IMR-90 (cell line): Measurements from ENCODE around the gene PPP2R5B. TPM values are rescaled to one million over a fixed set of nuclear protein-coding genes. Genes with fewer than 3 reads are reported as not detected.

Experiments used
- ATAC-seq: fragments of 200-7000 bp; cut with Tn5 transposase; 2 replicates; pipeline ENCODE4 v1.9.1; 2020; ENCODE audit warnings: low read depth, mild to moderate bottlenecking, moderate library complexity
- BruUV-seq: library from RNA; stranded (reverse); fragments of 400-500 nt; replicated peaks from 2 replicates; lab custom pipeline; 2021; lab: Mats Ljungman, UMichigan
- CTCF ChIA-PET: fragments of 300-600 bp; formaldehyde crosslinking; extraction: SDS; loops from one replicate; lab custom pipeline; 2021; ENCODE audit warnings: antibody characterized with exemption; lab: Yijun Ruan, JAX
- POLR2A ChIA-PET: fragments of 300-600 bp; sonication (Branson Sonifier 250); formaldehyde crosslinking; loops from one replicate; lab custom pipeline; 2022; ENCODE audit warnings: antibody characterized with exemption; ENCODE audit not compliant: unreplicated experiment; lab: Charles Lee
- DNase-seq: peaks from one replicate; pipeline ENCODE4 v3.0.0; 2013
- H2AFZ ChIP-seq: replicated peaks from 2 replicates; pipeline ENCODE3; 2013; ENCODE audit warnings: low read length, mild to moderate bottlenecking; ENCODE audit not compliant: poor library complexity
- H2AK5ac ChIP-seq: 2 replicates; pipeline ENCODE4 v1.6.1; 2013; ENCODE audit warnings: low read depth, low read length, inconsistent platforms
- H2AK9ac ChIP-seq: replicated peaks from 2 replicates; pipeline ENCODE3; 2013; ENCODE audit warnings: mild to moderate bottlenecking, low read depth, low read length, moderate library complexity; ENCODE audit not compliant: poor library complexity
- H2BK120ac ChIP-seq: 2 replicates; pipeline ENCODE4 v1.6.1; 2013; ENCODE audit warnings: low read depth, low read length, inconsistent platforms
- H2BK15ac ChIP-seq: 3 replicates; pipeline ENCODE4 v1.6.1; 2013; ENCODE audit warnings: low read depth, low read length, inconsistent platforms
- H2BK20ac ChIP-seq: 2 replicates; pipeline ENCODE4 v1.6.1; 2013; ENCODE audit warnings: low read depth, mild to moderate bottlenecking, inconsistent platforms, low read length, moderate library complexity
- H2BK5ac ChIP-seq: 2 replicates; pipeline ENCODE4 v1.6.1; 2013; ENCODE audit warnings: mild to moderate bottlenecking, low read depth, low read length, inconsistent platforms; ENCODE audit not compliant: poor library complexity, severe bottlenecking
- H3K14ac ChIP-seq: replicated peaks from 2 replicates; pipeline ENCODE4 v1.6.1; 2013; ENCODE audit warnings: low read depth, low read length, inconsistent platforms
- H3K18ac ChIP-seq: 2 replicates; pipeline ENCODE4 v1.6.1; 2013; ENCODE audit warnings: low read depth, low read length, control low read depth
- H3K23ac ChIP-seq: 2 replicates; pipeline ENCODE4 v1.6.1; 2013; ENCODE audit warnings: low read depth, low read length, inconsistent platforms
- H3K27ac ChIP-seq: 2 replicates; pipeline ENCODE4 v1.5.1; 2013; ENCODE audit warnings: mild to moderate bottlenecking, control low read depth, low read length; ENCODE audit not compliant: insufficient read depth
- H3K27me3 ChIP-seq: 2 replicates; pipeline ENCODE4 v1.6.1; 2013; ENCODE audit warnings: low read length; ENCODE audit not compliant: control insufficient read depth, insufficient read depth
- H3K36me3 ChIP-seq: 2 replicates; pipeline ENCODE4 v1.6.1; 2013; ENCODE audit warnings: low read length, mixed read lengths; ENCODE audit not compliant: control insufficient read depth, insufficient read depth
- H3K4ac ChIP-seq: 2 replicates; pipeline ENCODE4 v1.6.1; 2013; ENCODE audit warnings: low read depth, low read length, inconsistent platforms
- H3K4me1 ChIP-seq: 2 replicates; pipeline ENCODE4 v1.6.1; 2013; ENCODE audit warnings: low read length, mixed read lengths; ENCODE audit not compliant: control insufficient read depth, insufficient read depth
- H3K4me2 ChIP-seq: 2 replicates; pipeline ENCODE4 v1.6.1; 2013; ENCODE audit warnings: low read depth, mild to moderate bottlenecking, control low read depth, low read length, moderate library complexity
- H3K4me3 ChIP-seq: 2 replicates; pipeline ENCODE4 v1.5.1; 2013; ENCODE audit warnings: low read depth, mild to moderate bottlenecking, control low read depth, low read length, moderate library complexity; ENCODE audit not compliant: insufficient read depth
- H3K56ac ChIP-seq: 2 replicates; pipeline ENCODE4 v1.6.1; 2013; ENCODE audit warnings: low read length, inconsistent platforms; ENCODE audit not compliant: insufficient read depth; ENCODE audit errors: extremely low read depth
- H3K79me1 ChIP-seq, 2 experiments: 2 replicates each; pipeline ENCODE4 v1.6.1; 2013; ENCODE audit warnings: low read length in 2 of 2, inconsistent platforms in 1 of 2, low read depth in 1 of 2
- H3K9ac ChIP-seq: 2 replicates; pipeline ENCODE4 v1.6.1; 2013; ENCODE audit warnings: low read depth, low read length, control low read depth
- H3K9me1 ChIP-seq: 2 replicates; pipeline ENCODE4 v1.6.1; 2013; ENCODE audit warnings: low read length, inconsistent platforms; ENCODE audit not compliant: insufficient read depth
- H3K9me3 ChIP-seq: 2 replicates; pipeline ENCODE4 v1.6.1; 2013; ENCODE audit warnings: low read length; ENCODE audit not compliant: control insufficient read depth, insufficient read depth
- H4K20me1 ChIP-seq: 2 replicates; pipeline ENCODE4 v1.6.1; 2013; ENCODE audit warnings: low read length, inconsistent platforms; ENCODE audit not compliant: insufficient read depth
- H4K5ac ChIP-seq: 2 replicates; pipeline ENCODE4 v1.6.1; 2013; ENCODE audit warnings: mild to moderate bottlenecking, low read depth, low read length, control low read depth
- H4K8ac ChIP-seq, 2 experiments: 2 replicates each; pipeline ENCODE4 v1.6.1; 2013; ENCODE audit warnings: low read depth in 2 of 2, low read length in 2 of 2, control low read depth in 1 of 2, inconsistent platforms in 1 of 2
- H4K91ac ChIP-seq: 2 replicates; pipeline ENCODE4 v1.6.1; 2013; ENCODE audit warnings: low read depth, low read length, inconsistent platforms; ENCODE audit not compliant: insufficient read depth
- CEBPB ChIP-seq: IDR thresholded peaks from 2 replicates; pipeline ENCODE4 v1.6.1; 2012; ENCODE audit warnings: low read depth, low read length, improper control_type of control experiment
- FOS ChIP-seq: fragments of 150-350 bp; IDR thresholded peaks from 2 replicates; pipeline ENCODE4 v1.6.1; 2016; ENCODE audit warnings: low read depth, low read length
- NFE2L2 ChIP-seq: fragments of 150-350 bp; IDR thresholded peaks from 2 replicates; pipeline ENCODE4 v1.6.1; 2016; ENCODE audit warnings: low read depth, mild to moderate bottlenecking, low read length
- POLR2A ChIP-seq: IDR thresholded peaks from 2 replicates; pipeline ENCODE4 v1.6.1; 2012; ENCODE audit warnings: mild to moderate bottlenecking, low read depth, low read length
- WGBS, 2 experiments: methylation state at CpG; one replicate each; pipeline versions ENCODE4 v1.1.5 to v1.1.7; 2013; ENCODE audit warnings: missing lambda C conversion rate in 2 of 2; ENCODE audit not compliant: insufficient read length in 1 of 2; ENCODE audit errors: extremely low coverage in 2 of 2; 5-methylcytosine and 5-hydroxymethylcytosine counted together
- dilution Hi-C: fragments of 300-500 bp; cut with HindIII; formaldehyde crosslinking; loops from one replicate; pipeline ENCODE4 v1.14.3; 2018; ENCODE audit warnings: low sequenced_read_pairs; ENCODE audit not compliant: unreplicated experiment
- in situ Hi-C: fragments of 300-500 bp; cut with MboI; formaldehyde crosslinking; loops from 3 replicates; pipeline ENCODE4 v1.14.3; 2019; ENCODE audit warnings: low sequenced_read_pairs, inconsistent platforms, mixed read lengths
- intact Hi-C: fragments of 100-400 bp; cut with micrococcal nuclease; formaldehyde crosslinking; loops from 2 replicates; pipeline ENCODE4 v1.10.0; 2022
- polyA plus RNA-seq, 3 experiments: library from polyadenylated mRNA; depleted of rRNA; stranded (reverse); fragments of >200 nt; gene quantifications; 2 replicates each; pipeline ENCODE4 v1.2.3, GENCODE V29; 2012; ENCODE audit warnings: low replicate concordance in 1 of 3
- total RNA-seq: library from RNA; depleted of rRNA; stranded (reverse); fragments of >200 nt; gene quantifications from 2 replicates; pipeline ENCODE4 v1.2.3, GENCODE V29; 2012

The PPP2R5B gene
- total and polyA plus RNA-seq, 2 of the 4 experiments (the other 2 are of a cell fraction) = 6.5 to 23.6 TPM

- Histone ChIP-seq H3K56ac (no peak overlapping the region), H4K8ac (no peak overlapping the region), H3K79me1 (no peaks in the 10 kb centered on the region), H4K91ac (no peak overlapping the region), H2BK20ac (no peak overlapping the region), H4K5ac (no peak overlapping the region), H3K18ac (no peak overlapping the region), H2AFZ (no peak overlapping the region), H3K9ac (no peak overlapping the region), H3K27me3 (no peaks in the 10 kb centered on the region), H2BK15ac (no peak overlapping the region), H3K4ac (no peak overlapping the region), H2BK5ac (no peak overlapping the region), H3K9me3 (no peaks in the 10 kb centered on the region), H3K36me3 (peaks cover 76% of the 10 kb centered on the region), H3K9me1 (no peaks in the 10 kb centered on the region), H2AK9ac (no peak overlapping the region), H2BK120ac (no peak overlapping the region), H3K27ac (no peak overlapping the region), H3K4me3 (no peak overlapping the region), H3K23ac (no peak overlapping the region), H3K4me2 (no peak overlapping the region), H3K4me1 (no peaks in the 10 kb centered on the region), H2AK5ac (no peak overlapping the region), H3K14ac (no peak overlapping the region), H4K20me1 (no peaks in the 10 kb centered on the region)
- POLR2A ChIA-PET = no interaction called here
- CTCF ChIA-PET = no interaction called here
- no peak for DNase-seq
- WGBS, 2 experiments = no CpG with 5 or more reads among the region's 13 CpGs
- intact Hi-C loops (no loop called here), dilution Hi-C loops (no loop called here), in situ Hi-C loops (no loop called here)
- TF ChIP-seq FOS (no peak), POLR2A (no peak), CEBPB (no peak), NFE2L2 (no peak)
- no peak for ATAC-seq
- no TSS peak for BruUV-seq
Measured at GRCh38 chr11:64906314-64906635, 18.2 kb upstream of the PPP2R5B start.
